Natural killer cell treated with Interleukin-12 subunit alpha and Interleukin-12 subunit beta and Interleukin-15 and Interleukin-18, amount 100 ng/mL, for 72 hours (primary cell): ENCODE data around the gene KCNJ15. TPM values are rescaled to one million over a fixed set of nuclear protein-coding genes. Genes with fewer than 3 reads are reported as not detected.

Source experiments
- ATAC-seq, 2 donors: fragments of 150-1000 bp; cut with Tn5 transposase in 1 of 2; sonication (Bioruptor Pico), chemical (Tn5 transposase) in 1 of 2; 2 replicates each; pipeline ENCODE4 v1.10.0; 2021
- DNase-seq: peaks from one replicate; pipeline ENCODE4 v3.0.0; 2022; ENCODE audit warnings: low spot score
- H3K27ac Mint-ChIP-seq, 2 donors: 1 replicate in 1 of 2; 2 replicates in 1 of 2; pipeline ENCODE4 v1.8.0; 2022; ENCODE audit warnings: mixed read lengths in 2 of 2, mild to moderate bottlenecking in 1 of 2, moderate library complexity in 1 of 2
- H3K27me3 Mint-ChIP-seq, 2 donors: 1 replicate in 1 of 2; 2 replicates in 1 of 2; pipeline ENCODE4 v1.8.0; 2022; ENCODE audit warnings: mixed read lengths in 2 of 2
- H3K36me3 Mint-ChIP-seq: one replicate; pipeline ENCODE4 v1.8.0; 2022; ENCODE audit warnings: mixed read lengths
- H3K4me1 Mint-ChIP-seq, 2 donors: 1 replicate in 1 of 2; 2 replicates in 1 of 2; pipeline ENCODE4 v1.8.0; 2022; ENCODE audit warnings: low read depth in 2 of 2, mixed read lengths in 2 of 2, mild to moderate bottlenecking in 1 of 2
- H3K4me3 Mint-ChIP-seq: one replicate; pipeline ENCODE4 v1.8.0; 2022; ENCODE audit warnings: mixed read lengths
- H3K9me3 Mint-ChIP-seq: 2 replicates; pipeline ENCODE4 v1.8.0; 2022; ENCODE audit warnings: mixed read lengths
- total RNA-seq, 2 donors: library from RNA; stranded (reverse); gene quantifications; one replicate each; pipeline ENCODE4 v1.2.3, GENCODE V29; 2022

Gene KCNJ15
- total RNA-seq, 2 donors from 2014 or later: not detected

DNA sequence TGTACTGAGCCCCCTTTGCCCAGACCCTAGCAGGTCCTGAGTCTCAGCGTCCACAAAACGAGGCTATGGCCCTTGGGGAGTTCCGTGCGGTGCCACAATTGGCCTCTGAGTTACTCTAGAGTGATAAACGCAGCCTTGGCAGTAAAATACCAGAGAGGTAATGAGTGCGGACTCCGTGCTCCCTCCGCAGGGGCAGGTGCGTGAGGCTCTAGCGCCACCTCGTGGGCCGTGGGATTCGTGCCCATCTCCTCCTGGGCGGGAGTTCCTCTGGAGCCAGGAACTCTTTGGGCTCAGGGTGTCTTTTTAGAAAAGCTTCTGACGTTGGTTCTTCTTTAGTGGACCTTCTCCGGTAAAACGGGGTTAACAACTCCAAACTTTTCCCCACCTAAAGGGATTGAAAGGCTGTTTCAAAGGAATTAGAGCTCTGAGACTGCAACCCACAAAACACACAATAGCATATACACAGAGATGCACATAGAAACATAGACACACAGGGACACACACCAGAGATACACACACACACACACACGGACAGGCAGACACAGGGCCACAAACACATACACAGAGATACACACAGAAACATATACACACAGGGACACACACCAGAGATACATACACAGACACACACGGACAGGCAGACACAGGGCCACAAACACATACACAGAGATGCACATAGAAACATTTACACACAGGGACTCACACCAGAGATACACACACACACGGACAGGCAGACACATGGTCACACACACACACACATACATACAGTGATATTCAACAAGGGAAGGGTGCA is 99.4 kb downstream of the KCNJ15 start:
- Mint-ChIP-seq H3K4me3 (no peak overlapping the region), H3K36me3 (no peaks in the 10 kb centered on the region), H3K27ac (no peak overlapping the region), H3K4me1 (no peaks in the 10 kb centered on the region), H3K27me3 (peaks cover 16 to 18% of the 10 kb centered on the region in 2 donors), H3K9me3 (no peaks in the 10 kb centered on the region)
- DNase-seq (peak; percentile 66), ATAC-seq (peak; percentile 61 to 77)

Other genes starting within 250 kb of the KCNJ15 start
- gene ERG, start 241.5 kb downstream of the KCNJ15 start, total RNA-seq: not detected